Measurements from ENCODE around the gene OPRD1.
A peak's percentile ranks its signal among the peaks of the same experiment; 100 is the strongest.

Gene OPRD1

DNA sequence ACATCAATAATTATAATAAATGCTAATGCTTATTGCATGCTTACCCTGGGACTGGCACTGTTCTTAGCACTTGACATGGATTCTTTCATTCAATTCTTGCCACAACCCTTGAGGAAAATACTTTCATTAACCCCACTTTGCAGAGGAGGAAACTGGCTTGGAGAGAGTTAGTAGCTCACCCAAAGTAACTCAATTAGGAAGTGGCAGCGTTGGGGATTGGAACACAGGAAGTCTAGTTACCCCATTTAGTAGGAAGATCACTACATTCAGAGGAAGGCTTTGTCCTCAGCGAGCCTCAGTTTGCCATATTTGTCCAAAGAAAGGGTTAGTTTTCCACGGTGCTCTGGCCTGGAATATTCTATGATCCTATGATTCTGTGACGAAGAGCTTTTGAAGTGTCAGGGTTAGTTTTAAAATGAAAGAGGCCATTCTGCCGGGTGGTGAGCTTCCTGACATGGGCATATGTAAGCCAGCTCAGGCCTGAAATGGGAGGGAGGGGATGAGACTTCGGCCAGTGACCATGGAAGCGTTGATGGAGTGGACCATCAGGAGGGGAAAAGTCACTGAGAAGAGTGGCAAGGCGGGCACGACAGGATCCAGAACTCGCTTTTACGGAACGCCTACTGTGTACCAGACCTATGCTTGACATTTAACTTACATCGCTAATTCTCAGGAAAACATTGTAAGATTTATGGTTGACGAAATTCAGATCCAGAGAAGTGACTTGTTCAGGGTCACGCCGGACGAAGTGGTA, 74.2 kb downstream of the OPRD1 start:
- in situ Hi-C loops (cut with HindIII; ENCODE audit: low pct_unique_long_range_greater_than_20kb, low sequenced_read_pairs), result no loop called here
- no peak for TF ChIP-seq JUND (IDR thresholded peaks at IDR 0.05; ENCODE audit: low read depth)
- no peak for DNase-seq (ENCODE audit: low read depth in 1 of 2, low spot score in 1 of 2)

GRCh38 chr1:28886731-28887418, 74.9 kb downstream of the OPRD1 start:
- no peak for TF ChIP-seq JUND (IDR thresholded peaks at IDR 0.05; ENCODE audit: low read depth)
- in situ Hi-C loops (cut with HindIII; ENCODE audit: low pct_unique_long_range_greater_than_20kb, low sequenced_read_pairs), result no loop called here
- DNase-seq (ENCODE audit: low read depth in 1 of 2, low spot score in 1 of 2), result peak; percentile 90 to 91

- in situ Hi-C loops (cut with HindIII; ENCODE audit: low pct_unique_long_range_greater_than_20kb, low sequenced_read_pairs), result no loop called here
- DNase-seq (ENCODE audit: low read depth in 1 of 2, low spot score in 1 of 2), result peak in 1 of 2 experiments; percentile 14
- no peak for TF ChIP-seq JUND (IDR thresholded peaks at IDR 0.05; ENCODE audit: low read depth)
These were observed 75.5 kb downstream of the OPRD1 start for GRCh38 chr1:28887419-28887834.

GRCh38 chr1:28887835-28888682, 76.1 kb downstream of the OPRD1 start:
- TF ChIP-seq JUND (IDR thresholded peaks at IDR 0.05; ENCODE audit: low read depth), result no peak
- in situ Hi-C loops (cut with HindIII; ENCODE audit: low pct_unique_long_range_greater_than_20kb, low sequenced_read_pairs), result no loop called here
- DNase-seq (ENCODE audit: low read depth in 1 of 2, low spot score in 1 of 2), result no peak

- in situ Hi-C loops (cut with HindIII; ENCODE audit: low pct_unique_long_range_greater_than_20kb, low sequenced_read_pairs), result no loop called here
- TF ChIP-seq JUND (IDR thresholded peaks at IDR 0.05; ENCODE audit: low read depth), result no peak
- DNase-seq (ENCODE audit: low read depth in 1 of 2, low spot score in 1 of 2), result no peak
These were observed 76.9 kb downstream of the OPRD1 start for GRCh38 chr1:28888915-28889314.

DNA sequence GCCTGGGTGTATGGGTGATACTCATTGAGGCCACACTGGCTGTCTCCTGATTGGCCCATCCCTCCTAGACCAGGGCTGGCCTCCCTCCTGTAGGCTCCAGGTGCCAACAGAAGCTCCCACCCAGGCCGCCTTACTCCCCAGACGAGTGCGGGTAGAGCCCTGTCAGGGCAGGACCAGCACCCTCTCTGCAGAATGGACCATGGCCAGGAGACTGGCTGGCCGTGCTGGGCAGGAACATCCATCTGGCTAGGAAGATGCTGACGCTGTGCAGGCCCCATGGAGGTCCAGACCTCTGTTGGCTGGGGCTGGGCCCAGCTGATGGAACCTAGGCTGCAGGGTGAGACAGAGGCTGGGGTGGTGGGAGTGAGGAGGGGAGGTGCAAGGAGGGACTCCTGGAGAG, 77.4 kb downstream of the OPRD1 start:
- in situ Hi-C loops (cut with HindIII; ENCODE audit: low pct_unique_long_range_greater_than_20kb, low sequenced_read_pairs), result no loop called here
- TF ChIP-seq JUND (IDR thresholded peaks at IDR 0.05; ENCODE audit: low read depth), result no peak
- DNase-seq (ENCODE audit: low read depth in 1 of 2, low spot score in 1 of 2), result no peak

DNA sequence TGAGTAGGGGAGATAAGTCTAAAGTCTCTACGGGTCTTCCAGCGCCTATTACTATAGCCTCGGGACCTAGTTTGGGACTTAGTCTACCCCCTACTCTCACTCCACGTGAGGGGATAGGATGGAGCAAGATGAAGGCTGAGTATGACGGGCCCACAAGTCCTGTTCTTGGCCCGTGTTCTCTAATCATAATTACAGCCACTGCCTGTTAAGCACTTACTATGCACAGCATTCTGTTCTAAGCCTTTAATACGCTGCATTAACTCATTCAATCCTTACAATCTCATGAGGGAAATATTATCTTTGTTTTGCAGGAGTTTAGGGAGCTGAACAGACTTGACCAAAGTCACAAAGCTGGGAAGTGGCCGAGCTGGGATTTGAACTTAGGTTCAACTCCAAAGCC, 78.5 kb downstream of the OPRD1 start:
- no peak for DNase-seq (ENCODE audit: low read depth in 1 of 2, low spot score in 1 of 2)
- in situ Hi-C loops (cut with HindIII; ENCODE audit: low pct_unique_long_range_greater_than_20kb, low sequenced_read_pairs), result no loop called here
- TF ChIP-seq JUND (IDR thresholded peaks at IDR 0.05; ENCODE audit: low read depth), result no peak

GRCh38 chr1:28890836-28891235, 78.9 kb downstream of the OPRD1 start:
- no peak for TF ChIP-seq JUND (IDR thresholded peaks at IDR 0.05; ENCODE audit: low read depth)
- DNase-seq (ENCODE audit: low read depth in 1 of 2, low spot score in 1 of 2), result no peak
- in situ Hi-C loops (cut with HindIII; ENCODE audit: low pct_unique_long_range_greater_than_20kb, low sequenced_read_pairs), result no loop called here

GRCh38 chr1:28891256-28891655, 79.3 kb downstream of the OPRD1 start:
- no peak for TF ChIP-seq JUND (IDR thresholded peaks at IDR 0.05; ENCODE audit: low read depth)
- in situ Hi-C loops (cut with HindIII; ENCODE audit: low pct_unique_long_range_greater_than_20kb, low sequenced_read_pairs), result no loop called here

GRCh38 chr1:28893403-28894102, 81.6 kb downstream of the OPRD1 start:
- peak in 1 of 2 experiments; percentile 30 for DNase-seq (ENCODE audit: low read depth in 1 of 2, low spot score in 1 of 2)
- in situ Hi-C loops (cut with HindIII; ENCODE audit: low pct_unique_long_range_greater_than_20kb, low sequenced_read_pairs), result no loop called here
- no peak for TF ChIP-seq JUND (IDR thresholded peaks at IDR 0.05; ENCODE audit: low read depth)

More at GRCh38 chr1:28891256-28891655, 79.3 kb downstream of the OPRD1 start:
- DNase-seq (ENCODE audit: low read depth in 1 of 2, low spot score in 1 of 2), result no peak

- in situ Hi-C loops (cut with HindIII; ENCODE audit: low pct_unique_long_range_greater_than_20kb, low sequenced_read_pairs), result no loop called here
- no peak for DNase-seq (ENCODE audit: low read depth in 1 of 2, low spot score in 1 of 2)
- TF ChIP-seq JUND (IDR thresholded peaks at IDR 0.05; ENCODE audit: low read depth), result no peak
These were observed 82.8 kb downstream of the OPRD1 start for GRCh38 chr1:28894785-28895184.
